ENCODE measurements around the gene GJC2. TPM values are rescaled to one million over a fixed set of nuclear protein-coding genes. Genes with fewer than 3 reads are reported as not detected.

GJC2 gene
- polyA plus RNA-seq, 3 donors = 0.15 TPM; not detected in 2

DNA sequence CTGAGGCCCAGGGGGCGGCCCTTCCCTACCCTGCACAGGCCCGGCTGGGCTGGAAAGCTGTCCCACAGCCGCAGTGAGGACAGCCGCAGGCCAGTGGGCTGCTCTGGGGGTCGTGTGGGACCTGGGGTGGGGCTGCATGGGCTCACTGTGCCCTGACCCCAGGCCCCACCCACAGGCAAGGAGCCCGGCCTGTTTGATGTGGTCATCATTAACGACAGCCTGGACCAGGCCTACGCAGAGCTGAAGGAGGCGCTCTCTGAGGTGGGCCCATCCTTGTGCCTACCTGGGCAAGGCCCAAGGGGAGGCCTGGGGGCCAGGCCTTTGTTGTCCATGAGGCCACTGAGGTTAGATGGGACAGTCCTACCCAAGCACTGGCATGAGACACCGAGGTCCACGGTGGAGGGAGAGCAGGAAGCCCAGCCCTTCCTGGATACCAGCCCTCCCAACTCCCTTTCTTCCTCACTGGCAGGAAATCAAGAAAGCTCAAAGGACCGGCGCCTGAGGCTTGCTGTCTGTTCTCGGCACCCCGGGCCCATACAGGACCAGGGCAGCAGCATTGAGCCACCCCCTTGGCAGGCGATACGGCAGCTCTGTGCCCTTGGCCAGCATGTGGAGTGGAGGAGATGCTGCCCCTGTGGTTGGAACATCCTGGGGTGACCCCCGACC lies 1.4 kb upstream of the GJC2 start:
- WGBS (ENCODE audit: insufficient coverage) = 82% methylated on average over 15 of the region's 18 CpGs
- Histone ChIP-seq H3K36me3 (replicated peaks in 1 of 2; ENCODE audit: control insufficient read depth in 1 of 2, insufficient read depth in 2 of 2, low read length in 2 of 2) (peaks cover 32 to 40% of the 10 kb centered on the region in 2 donors), H3K4me3 (replicated peaks in 1 of 3; ENCODE audit: low read depth in 2 of 3, low read length in 3 of 3) (no peak overlapping the region), H3K27ac (ENCODE audit: low read depth in 1 of 2, low read length in 2 of 2) (no peak overlapping the region), H3K79me2 (ENCODE audit: insufficient read depth, low read length) (peaks cover 32% of the 10 kb centered on the region), H3K9me3 (replicated peaks in 1 of 2; ENCODE audit: control insufficient read depth in 1 of 2, insufficient read depth in 1 of 2, low read length in 2 of 2) (no peaks in the 10 kb centered on the region), H3K4me2 (replicated peaks; ENCODE audit: extremely low read depth, low read length, poor library complexity, severe bottlenecking) (no peak overlapping the region), H2AFZ (ENCODE audit: insufficient read depth, low read depth, low read length, poor library complexity, severe bottlenecking) (no peak overlapping the region), H3K9ac (ENCODE audit: insufficient read depth, low read length, poor library complexity, severe bottlenecking) (no peak overlapping the region), H4K20me1 (ENCODE audit: insufficient read depth, low read length) (peaks cover 79% of the 10 kb centered on the region), H3K4me1 (ENCODE audit: control insufficient read depth in 1 of 2, insufficient read depth in 2 of 2, low read length in 2 of 2) (no peaks in the 10 kb centered on the region), H3K27me3 (ENCODE audit: control insufficient read depth in 2 of 2, insufficient read depth in 2 of 2, low read length in 2 of 2) (no peaks in the 10 kb centered on the region)
- peaks cover 6% of the 10 kb centered on the region for H3K4me1 Mint-ChIP-seq
- H3K27me3 Mint-ChIP-seq (ENCODE audit: low read depth in 3 of 3) = peaks cover 0 to 4% (median 0%) of the 10 kb centered on the region in 3 donors
- no peak overlapping the region for H3K4me3 Mint-ChIP-seq
- H3K27ac Mint-ChIP-seq = no peak overlapping the region
- no peaks in the 10 kb centered on the region for H3K9me3 Mint-ChIP-seq
- TF ChIP-seq, protein P1, sequence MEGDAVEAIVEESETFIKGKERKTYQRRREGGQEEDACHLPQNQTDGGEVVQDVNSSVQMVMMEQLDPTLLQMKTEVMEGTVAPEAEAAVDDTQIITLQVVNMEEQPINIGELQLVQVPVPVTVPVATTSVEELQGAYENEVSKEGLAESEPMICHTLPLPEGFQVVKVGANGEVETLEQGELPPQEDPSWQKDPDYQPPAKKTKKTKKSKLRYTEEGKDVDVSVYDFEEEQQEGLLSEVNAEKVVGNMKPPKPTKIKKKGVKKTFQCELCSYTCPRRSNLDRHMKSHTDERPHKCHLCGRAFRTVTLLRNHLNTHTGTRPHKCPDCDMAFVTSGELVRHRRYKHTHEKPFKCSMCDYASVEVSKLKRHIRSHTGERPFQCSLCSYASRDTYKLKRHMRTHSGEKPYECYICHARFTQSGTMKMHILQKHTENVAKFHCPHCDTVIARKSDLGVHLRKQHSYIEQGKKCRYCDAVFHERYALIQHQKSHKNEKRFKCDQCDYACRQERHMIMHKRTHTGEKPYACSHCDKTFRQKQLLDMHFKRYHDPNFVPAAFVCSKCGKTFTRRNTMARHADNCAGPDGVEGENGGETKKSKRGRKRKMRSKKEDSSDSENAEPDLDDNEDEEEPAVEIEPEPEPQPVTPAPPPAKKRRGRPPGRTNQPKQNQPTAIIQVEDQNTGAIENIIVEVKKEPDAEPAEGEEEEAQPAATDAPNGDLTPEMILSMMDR (IDR thresholded peaks at IDR 0.05) = no peak
- intact Hi-C loops (cut with micrococcal nuclease) = no loop called here
- no peak for DNase-seq
- H3K36me3 Mint-ChIP-seq = peaks cover 15 to 44% of the 10 kb centered on the region in 2 donors

DNA sequence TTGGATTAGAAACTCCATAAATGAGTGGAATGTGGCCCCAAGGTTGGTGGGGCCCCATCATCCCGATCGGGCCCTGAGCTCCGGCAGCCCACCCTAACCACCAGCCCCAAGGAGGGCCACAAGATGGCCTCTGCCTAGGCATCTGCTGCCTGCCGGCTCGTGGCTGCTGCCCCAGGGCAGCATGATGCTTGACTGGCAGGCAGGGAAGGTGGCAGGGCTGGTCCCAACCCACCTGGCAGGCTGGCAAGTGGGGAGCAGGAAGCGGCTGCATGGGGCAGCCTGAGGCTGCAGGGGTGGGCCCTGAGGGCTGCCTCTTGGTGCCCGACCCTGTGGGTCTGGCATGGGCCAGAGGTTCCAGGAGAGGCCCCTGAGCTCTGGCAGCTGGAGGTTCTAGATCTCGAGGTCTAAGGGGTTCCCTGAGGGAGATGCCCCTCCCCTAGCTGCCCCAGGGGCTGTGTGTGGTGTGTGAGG lies 760 bp upstream of the GJC2 start:
- no peak overlapping the region for H3K9ac ChIP-seq (ENCODE audit: insufficient read depth, low read length, poor library complexity, severe bottlenecking)
- peaks cover 26% of the 10 kb centered on the region for H3K79me2 ChIP-seq (ENCODE audit: insufficient read depth, low read length)
- H3K4me1 ChIP-seq (ENCODE audit: control insufficient read depth in 1 of 2, insufficient read depth in 2 of 2, low read length in 2 of 2) = no peaks in the 10 kb centered on the region
- no peak for DNase-seq
- peak overlapping the region in 1 of 7 donors; percentile 60 for H3K27ac Mint-ChIP-seq
- no peak overlapping the region for H3K4me3 Mint-ChIP-seq
- no peak overlapping the region for H3K4me2 ChIP-seq (replicated peaks; ENCODE audit: extremely low read depth, low read length, poor library complexity, severe bottlenecking)
- H3K36me3 Mint-ChIP-seq = peaks cover 13 to 38% of the 10 kb centered on the region in 2 donors
- H3K36me3 ChIP-seq (replicated peaks in 1 of 2; ENCODE audit: control insufficient read depth in 1 of 2, insufficient read depth in 2 of 2, low read length in 2 of 2) = peaks cover 32 to 40% of the 10 kb centered on the region in 2 donors
- intact Hi-C loops (cut with micrococcal nuclease) = no loop called here
- H3K4me1 Mint-ChIP-seq = no peaks in the 10 kb centered on the region
- H3K9me3 Mint-ChIP-seq = no peaks in the 10 kb centered on the region
- peaks cover 72% of the 10 kb centered on the region for H4K20me1 ChIP-seq (ENCODE audit: insufficient read depth, low read length)
- WGBS (ENCODE audit: insufficient coverage) = 97% methylated on average over 8 of the region's 8 CpGs
- no peak overlapping the region for H3K4me3 ChIP-seq (replicated peaks in 1 of 3; ENCODE audit: low read depth in 2 of 3, low read length in 3 of 3)
- no peaks in the 10 kb centered on the region for H3K9me3 ChIP-seq (replicated peaks in 1 of 2; ENCODE audit: control insufficient read depth in 1 of 2, insufficient read depth in 1 of 2, low read length in 2 of 2)
- no peak overlapping the region for H2AFZ ChIP-seq (ENCODE audit: insufficient read depth, low read depth, low read length, poor library complexity, severe bottlenecking)
- H3K27ac ChIP-seq (ENCODE audit: low read depth in 1 of 2, low read length in 2 of 2) = no peak overlapping the region
- TF ChIP-seq, protein P1 (IDR thresholded peaks at IDR 0.05) = no peak
- H3K27me3 ChIP-seq (ENCODE audit: control insufficient read depth in 2 of 2, insufficient read depth in 2 of 2, low read length in 2 of 2) = no peaks in the 10 kb centered on the region
- H3K27me3 Mint-ChIP-seq (ENCODE audit: low read depth in 3 of 3) = peaks cover 0 to 5% (median 0%) of the 10 kb centered on the region in 3 donors

Measured in CD14-positive monocyte (primary cell).